ENCODE results near the gene AGPAT2. TPM values are rescaled to one million over a fixed set of nuclear protein-coding genes. Genes with fewer than 3 reads are reported as not detected.
A peak's percentile ranks its signal among the peaks of the same experiment; 100 is the strongest.

AGPAT2 gene
- total and polyA plus RNA-seq, 9 donors = 11.3 to 22.2 (median 14.5) TPM

DNA sequence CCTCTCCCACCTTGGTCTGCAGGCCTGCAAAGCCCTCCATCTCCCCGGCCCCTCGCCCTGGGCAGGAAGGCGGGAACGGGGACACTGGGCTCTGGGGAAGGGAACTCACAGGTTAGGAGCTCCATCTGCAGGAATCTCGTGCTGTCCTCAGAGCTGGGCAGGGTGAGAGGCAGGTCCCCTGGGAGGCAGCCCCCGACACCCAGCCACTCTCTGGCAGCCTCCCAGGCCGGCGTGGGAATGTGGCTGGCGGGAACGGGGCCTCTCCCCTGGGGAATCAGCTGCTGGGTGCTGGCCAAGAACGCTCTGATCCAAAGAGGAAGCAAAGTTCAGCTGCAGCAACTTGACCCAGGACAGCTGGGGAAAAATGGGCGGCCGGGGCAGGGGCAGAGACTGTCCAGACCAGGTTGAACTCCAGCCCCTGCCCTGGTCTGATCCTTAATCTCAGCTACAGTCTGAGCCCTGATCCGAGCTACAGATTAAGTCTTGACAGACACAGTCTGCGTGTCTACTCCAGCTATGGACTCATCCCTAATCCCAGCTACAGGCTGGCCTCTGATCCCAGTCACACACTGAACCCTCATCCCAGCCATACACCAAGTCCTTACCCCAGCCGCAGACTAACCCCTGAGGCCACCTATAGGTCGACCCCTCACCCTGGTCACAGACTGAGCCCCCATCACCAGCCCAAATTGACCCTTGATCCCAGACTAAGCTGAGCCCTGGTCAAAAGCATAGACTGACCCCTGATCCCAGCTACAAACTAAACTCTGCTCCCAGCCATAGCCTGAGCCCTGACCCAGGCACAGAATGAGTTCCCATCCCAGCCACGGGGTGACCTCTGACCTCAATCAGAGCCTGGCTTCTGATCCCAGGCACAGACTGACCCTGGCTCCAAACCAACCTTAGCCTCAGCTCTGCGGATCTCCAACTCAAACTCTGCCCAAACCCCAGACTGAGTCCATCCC lies 61.9 kb downstream of the AGPAT2 start:
- peak; percentile 78 for DNase-seq
- 23% methylated on average over 17 of the region's 19 CpGs for WGBS (ENCODE audit: insufficient coverage)
- no peaks in the 10 kb centered on the region for H3K9me3 ChIP-seq (replicated peaks; ENCODE audit: control insufficient read depth, low read depth, low read length)
- H3K27ac ChIP-seq (ENCODE audit: low read length) = peak overlapping the region; percentile 35
- peaks cover 85% of the 10 kb centered on the region for H3K4me1 ChIP-seq (ENCODE audit: control insufficient read depth, insufficient read depth, low read length)
- H3K4me3 ChIP-seq (ENCODE audit: low read length) = no peak overlapping the region
- H3K36me3 ChIP-seq (ENCODE audit: control insufficient read depth, insufficient read depth, low read length) = no peaks in the 10 kb centered on the region
- no peaks in the 10 kb centered on the region for H3K27me3 ChIP-seq (ENCODE audit: control insufficient read depth, insufficient read depth, low read length)

DNA sequence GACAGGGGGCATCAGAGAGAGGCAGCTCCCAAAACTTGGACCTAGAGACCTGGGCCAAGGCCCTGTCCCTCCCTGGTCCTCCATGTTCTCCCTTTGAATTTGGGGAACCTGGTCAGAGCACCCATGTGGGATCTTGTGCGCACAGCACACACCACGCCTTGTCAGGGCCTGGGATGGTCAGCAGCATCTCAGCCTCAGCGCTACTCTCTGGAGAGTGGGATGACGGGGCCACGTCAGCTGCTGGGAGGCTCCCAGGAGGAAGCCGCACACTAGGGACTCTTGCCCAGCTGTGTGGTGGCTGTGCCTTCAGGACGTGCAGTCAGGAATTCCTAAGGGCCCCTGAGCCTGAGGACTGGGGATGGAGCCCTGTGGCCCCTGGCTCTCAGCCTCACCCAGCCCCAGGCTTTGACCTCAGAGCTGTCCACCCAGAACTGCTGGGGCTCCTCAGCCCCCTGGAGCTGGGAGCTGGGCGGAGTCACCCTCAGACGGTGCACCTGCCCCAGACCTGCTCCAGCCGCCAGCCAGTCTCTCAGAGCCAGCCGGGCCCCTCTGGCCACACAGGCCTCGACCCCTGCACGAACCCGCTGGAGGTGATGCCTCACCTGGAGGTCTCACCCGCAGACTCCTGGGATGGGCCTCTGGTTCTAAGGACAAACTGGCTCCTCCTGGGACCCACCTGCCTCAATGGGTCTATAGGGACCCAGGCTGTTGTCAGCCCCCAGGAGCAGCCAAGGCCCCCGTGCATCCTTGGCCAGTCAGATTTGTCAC lies 62.9 kb downstream of the AGPAT2 start:
- no peak for DNase-seq
- Histone ChIP-seq H3K27ac (ENCODE audit: low read length) (no peak overlapping the region), H3K4me1 (ENCODE audit: control insufficient read depth, insufficient read depth, low read length) (peaks cover 85% of the 10 kb centered on the region), H3K36me3 (ENCODE audit: control insufficient read depth, insufficient read depth, low read length) (no peaks in the 10 kb centered on the region), H3K9me3 (replicated peaks; ENCODE audit: control insufficient read depth, low read depth, low read length) (no peaks in the 10 kb centered on the region), H3K27me3 (ENCODE audit: control insufficient read depth, insufficient read depth, low read length) (no peaks in the 10 kb centered on the region), H3K4me3 (ENCODE audit: low read length) (no peak overlapping the region)
- WGBS (ENCODE audit: insufficient coverage) = 73% methylated on average over 16 of the region's 16 CpGs

DNA sequence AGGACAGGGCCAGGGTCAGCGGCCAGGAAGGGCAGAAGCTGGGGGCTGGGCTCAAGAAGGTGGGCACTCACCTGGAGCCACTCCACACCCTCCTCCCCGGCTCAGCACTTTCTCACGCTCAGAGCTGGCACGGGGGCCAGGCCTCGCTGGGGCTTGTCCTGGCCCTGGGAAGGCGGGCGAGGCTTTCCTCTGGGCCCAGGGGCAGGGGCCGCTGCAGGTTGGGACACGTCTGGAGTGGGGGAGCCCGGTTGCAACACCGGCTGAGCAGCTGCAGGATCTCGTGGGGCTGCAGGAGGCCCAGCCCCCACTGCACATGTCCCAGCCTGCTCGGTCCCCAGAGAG lies 63.4 kb downstream of the AGPAT2 start:
- Histone ChIP-seq H3K9me3 (replicated peaks; ENCODE audit: control insufficient read depth, low read depth, low read length) (no peaks in the 10 kb centered on the region), H3K27ac (ENCODE audit: low read length) (no peak overlapping the region), H3K27me3 (ENCODE audit: control insufficient read depth, insufficient read depth, low read length) (no peaks in the 10 kb centered on the region), H3K4me1 (ENCODE audit: control insufficient read depth, insufficient read depth, low read length) (peaks cover 85% of the 10 kb centered on the region), H3K4me3 (ENCODE audit: low read length) (no peak overlapping the region), H3K36me3 (ENCODE audit: control insufficient read depth, insufficient read depth, low read length) (no peaks in the 10 kb centered on the region)
- no peak for DNase-seq
- 55% methylated on average over 10 of the region's 13 CpGs for WGBS (ENCODE audit: insufficient coverage)

Other genes starting within 250 kb of the AGPAT2 start
- gene INPP5E, start 247.6 kb downstream of the AGPAT2 start, total RNA-seq = 5.9 TPM
- 10 to 100 TPM in 5 of 8 donors, 1 to 10 TPM in 3; 8.9 to 14.4 (median 11.0) TPM for gene INPP5E, start 247.6 kb downstream of the AGPAT2 start, polyA plus RNA-seq (ENCODE audit: insufficient read depth in 1 of 8, insufficient read length in 8 of 8, low replicate concordance in 1 of 8)
- 17.9 TPM for gene SEC16A, start 204.4 kb downstream of the AGPAT2 start, total RNA-seq
- gene SEC16A, start 204.4 kb downstream of the AGPAT2 start, polyA plus RNA-seq (ENCODE audit: insufficient read depth in 1 of 8, insufficient read length in 8 of 8, low replicate concordance in 1 of 8) = 10 to 100 TPM; 34.9 to 52.7 (median 38.3) TPM
- 16.7 TPM for gene NOTCH1, start 141.4 kb downstream of the AGPAT2 start, total RNA-seq
- 10 to 100 TPM; 18.5 to 39.5 (median 27.9) TPM for gene NOTCH1, start 141.4 kb downstream of the AGPAT2 start, polyA plus RNA-seq (ENCODE audit: insufficient read depth in 1 of 8, insufficient read length in 8 of 8, low replicate concordance in 1 of 8)
- 78.4 TPM for gene EGFL7, start 24.5 kb downstream of the AGPAT2 start, total RNA-seq
- gene EGFL7, start 24.5 kb downstream of the AGPAT2 start, polyA plus RNA-seq (ENCODE audit: insufficient read depth in 1 of 8, insufficient read length in 8 of 8, low replicate concordance in 1 of 8) = 10 to 100 TPM; 56.8 to 95.9 (median 63.5) TPM
- gene DIPK1B, start 25.1 kb upstream of the AGPAT2 start, total RNA-seq = 20.3 TPM
- gene DIPK1B, start 25.1 kb upstream of the AGPAT2 start, polyA plus RNA-seq (ENCODE audit: insufficient read depth in 1 of 8, insufficient read length in 8 of 8, low replicate concordance in 1 of 8) = 10 to 100 TPM; 14.1 to 25.3 (median 21.3) TPM
- 12.3 TPM for gene LCN10, start 55.5 kb upstream of the AGPAT2 start, total RNA-seq
- 10 to 100 TPM in 4 of 8 donors, 1 to 10 TPM in 4; 2.5 to 15.5 (median 9.8) TPM for gene LCN10, start 55.5 kb upstream of the AGPAT2 start, polyA plus RNA-seq (ENCODE audit: insufficient read depth in 1 of 8, insufficient read length in 8 of 8, low replicate concordance in 1 of 8)
- gene LCN6, start 61.1 kb upstream of the AGPAT2 start, total RNA-seq = not detected
- under 1 TPM in 2 of 8 donors, not detected in 6; 0.30 to 0.31 TPM for gene LCN6, start 61.1 kb upstream of the AGPAT2 start, polyA plus RNA-seq (ENCODE audit: insufficient read depth in 1 of 8, insufficient read length in 8 of 8, low replicate concordance in 1 of 8)
- 6.9 TPM for gene LCN8, start 70.8 kb upstream of the AGPAT2 start, total RNA-seq
- 10 to 100 TPM in 1 of 8 donors, 1 to 10 TPM in 7; 1.6 to 12.8 (median 3.9) TPM for gene LCN8, start 70.8 kb upstream of the AGPAT2 start, polyA plus RNA-seq (ENCODE audit: insufficient read depth in 1 of 8, insufficient read length in 8 of 8, low replicate concordance in 1 of 8)
- gene LCN15, start 77.1 kb upstream of the AGPAT2 start, total RNA-seq = not detected
- gene LCN15, start 77.1 kb upstream of the AGPAT2 start, polyA plus RNA-seq (ENCODE audit: insufficient read depth in 1 of 8, insufficient read length in 8 of 8, low replicate concordance in 1 of 8) = 1 to 10 TPM in 1 of 8 donors, under 1 TPM in 7; 0.16 to 4.0 (median 0.68) TPM
- gene TMEM141, start 103.9 kb upstream of the AGPAT2 start, total RNA-seq = 43.8 TPM
- gene TMEM141, start 103.9 kb upstream of the AGPAT2 start, polyA plus RNA-seq (ENCODE audit: insufficient read depth in 1 of 8, insufficient read length in 8 of 8, low replicate concordance in 1 of 8) = 10 to 100 TPM; 34.2 to 53.2 (median 44.6) TPM
- gene CCDC183, start 108.9 kb upstream of the AGPAT2 start, total RNA-seq = 0.84 TPM
- 1 to 10 TPM; 1.2 to 4.6 (median 2.2) TPM for gene CCDC183, start 108.9 kb upstream of the AGPAT2 start, polyA plus RNA-seq (ENCODE audit: insufficient read depth in 1 of 8, insufficient read length in 8 of 8, low replicate concordance in 1 of 8)
- 37.6 TPM for gene RABL6, start 120.5 kb upstream of the AGPAT2 start, total RNA-seq
- 10 to 100 TPM; 53.6 to 66.0 (median 61.1) TPM for gene RABL6, start 120.5 kb upstream of the AGPAT2 start, polyA plus RNA-seq (ENCODE audit: insufficient read depth in 1 of 8, insufficient read length in 8 of 8, low replicate concordance in 1 of 8)
- gene AJM1, start 155.0 kb upstream of the AGPAT2 start, total RNA-seq = 1.2 TPM
- 1 to 10 TPM; 1.5 to 3.7 (median 2.5) TPM for gene AJM1, start 155.0 kb upstream of the AGPAT2 start, polyA plus RNA-seq (ENCODE audit: insufficient read depth in 1 of 8, insufficient read length in 8 of 8, low replicate concordance in 1 of 8)
- 145 TPM for gene PHPT1, start 162.0 kb upstream of the AGPAT2 start, total RNA-seq
- gene PHPT1, start 162.0 kb upstream of the AGPAT2 start, polyA plus RNA-seq (ENCODE audit: insufficient read depth in 1 of 8, insufficient read length in 8 of 8, low replicate concordance in 1 of 8) = 100 to 1,000 TPM; 103 to 137 (median 114) TPM
- gene MAMDC4, start 164.9 kb upstream of the AGPAT2 start, total RNA-seq = 4.7 TPM
- 10 to 100 TPM in 2 of 8 donors, 1 to 10 TPM in 6; 2.7 to 33.5 (median 5.7) TPM for gene MAMDC4, start 164.9 kb upstream of the AGPAT2 start, polyA plus RNA-seq (ENCODE audit: insufficient read depth in 1 of 8, insufficient read length in 8 of 8, low replicate concordance in 1 of 8)
- gene EDF1, start 178.9 kb upstream of the AGPAT2 start, total RNA-seq = 418 TPM
- 100 to 1,000 TPM; 343 to 402 (median 381) TPM for gene EDF1, start 178.9 kb upstream of the AGPAT2 start, polyA plus RNA-seq (ENCODE audit: insufficient read depth in 1 of 8, insufficient read length in 8 of 8, low replicate concordance in 1 of 8)
- 5.4 TPM for gene TRAF2, start 199.1 kb upstream of the AGPAT2 start, total RNA-seq
- gene TRAF2, start 199.1 kb upstream of the AGPAT2 start, polyA plus RNA-seq (ENCODE audit: insufficient read depth in 1 of 8, insufficient read length in 8 of 8, low replicate concordance in 1 of 8) = 10 to 100 TPM in 5 of 8 donors, 1 to 10 TPM in 3; 9.1 to 11.9 (median 10.3) TPM

All from muscle of leg (tissue), 11 donors.